H1 (cell line): Measurements from ENCODE around the gene MYOM1. TPM values are rescaled to one million over a fixed set of nuclear protein-coding genes. Genes with fewer than 3 reads are reported as not detected.

Experiments
- polyA plus RNA-seq, 7 experiments: library from polyadenylated mRNA; depleted of rRNA in 3 of 7; stranded (reverse) in 5 of 7; unstranded in 2 of 7; fragments of >200 nt in 5 of 7; fragments of 200-250 nt in 2 of 7; gene quantifications; 1 replicate in 5 of 7; 2 replicates in 1 of 7; 4 replicates in 1 of 7; pipeline versions ENCODE4 v1.2.1 to v1.2.3, GENCODE V29; 2011 to 2013; ENCODE audit warnings: missing spikeins in 2 of 7, mixed read lengths in 2 of 7
- total RNA-seq: library from RNA; stranded (reverse); fragmentation: NEBNext Ultra II Directional; extraction: Animal tissue kit (Norgen Biotek cat#: 25700); gene quantifications from 2 replicates; pipeline ENCODE4 v1.2.1, GENCODE V29; 2021
- TF ChIP-seq, protein P1 (sequence below): IDR thresholded peaks from 2 replicates; pipeline ENCODE4 v1.6.1; 2011; ENCODE audit warnings: low read length, improper control_type of control experiment

The MYOM1 gene
- total and polyA plus RNA-seq, 2 of the 8 experiments (the other 6 are each of a cell fraction or from before 2014, with no cell fraction given): 0.06 to 0.32 TPM

DNA sequence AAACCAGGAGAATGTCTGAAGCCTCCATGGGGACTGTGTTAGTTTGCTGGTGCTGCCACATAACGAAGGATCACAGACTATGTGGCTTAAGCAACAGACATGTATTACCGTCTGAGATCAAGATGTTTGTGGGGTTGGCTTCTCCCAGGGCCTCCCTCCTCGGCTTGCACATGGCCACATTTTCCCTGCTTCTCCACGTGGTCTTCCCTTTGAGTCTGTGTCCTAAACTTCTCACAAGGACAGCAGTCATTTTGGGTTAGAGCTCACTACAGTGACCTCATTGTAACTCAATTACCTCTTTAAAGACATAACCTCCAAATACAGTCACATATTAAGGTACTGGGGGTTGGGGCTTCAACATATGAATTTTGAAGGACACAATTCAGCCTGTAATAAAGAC lies 162.2 kb downstream of the MYOM1 start (continued):
- TF ChIP-seq, protein P1, sequence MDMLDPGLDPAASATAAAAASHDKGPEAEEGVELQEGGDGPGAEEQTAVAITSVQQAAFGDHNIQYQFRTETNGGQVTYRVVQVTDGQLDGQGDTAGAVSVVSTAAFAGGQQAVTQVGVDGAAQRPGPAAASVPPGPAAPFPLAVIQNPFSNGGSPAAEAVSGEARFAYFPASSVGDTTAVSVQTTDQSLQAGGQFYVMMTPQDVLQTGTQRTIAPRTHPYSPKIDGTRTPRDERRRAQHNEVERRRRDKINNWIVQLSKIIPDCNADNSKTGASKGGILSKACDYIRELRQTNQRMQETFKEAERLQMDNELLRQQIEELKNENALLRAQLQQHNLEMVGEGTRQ: no peak
